Fibroblast of villous mesenchyme (primary cell): ENCODE data around the gene DEFB114. TPM values are rescaled to one million over a fixed set of nuclear protein-coding genes. Genes with fewer than 3 reads are reported as not detected.

ENCODE experiments used
- DNase-seq: peaks from one replicate; pipeline ENCODE4 v3.0.0-alpha.2; 2010; ENCODE audit warnings: low read depth
- H3K4me3 ChIP-seq: 2 replicates; pipeline ENCODE4 v1.5.1; 2011; ENCODE audit warnings: low read depth, mild to moderate bottlenecking, low read length
- total RNA-seq: library from RNA; depleted of rRNA; stranded (reverse); fragments of >200 nt; gene quantifications from 2 replicates; pipeline ENCODE4 v1.2.3, GENCODE V29; 2012
- TF ChIP-seq, protein P1 (sequence below): IDR thresholded peaks from 2 replicates; pipeline ENCODE4 v1.5.1; 2012; ENCODE audit warnings: low read depth, mild to moderate bottlenecking, low read length; ENCODE audit not compliant: insufficient read depth

The DEFB114 gene
- total RNA-seq, 1 donor = not detected

DNA sequence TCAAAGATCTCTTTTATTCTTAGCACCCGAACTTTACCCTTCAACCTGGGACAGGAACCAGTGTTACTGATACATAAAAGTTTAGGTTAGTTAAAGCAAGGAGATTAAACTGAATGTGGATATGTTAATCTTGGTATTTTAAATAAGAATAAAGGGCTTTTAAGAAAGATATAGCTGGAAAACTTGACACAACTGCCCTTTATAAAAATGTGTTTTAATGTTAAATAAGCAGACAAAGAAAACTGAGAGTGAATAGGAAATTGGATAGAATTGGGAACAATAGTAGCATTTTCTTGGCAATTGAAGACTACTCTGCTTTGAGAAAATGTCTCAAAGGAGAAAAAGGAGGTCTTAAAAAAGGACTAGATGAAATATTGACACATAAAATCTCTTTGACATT, 51.8 kb downstream of the DEFB114 start:
- H3K4me3 ChIP-seq = no peak overlapping the region
- TF ChIP-seq, protein P1, sequence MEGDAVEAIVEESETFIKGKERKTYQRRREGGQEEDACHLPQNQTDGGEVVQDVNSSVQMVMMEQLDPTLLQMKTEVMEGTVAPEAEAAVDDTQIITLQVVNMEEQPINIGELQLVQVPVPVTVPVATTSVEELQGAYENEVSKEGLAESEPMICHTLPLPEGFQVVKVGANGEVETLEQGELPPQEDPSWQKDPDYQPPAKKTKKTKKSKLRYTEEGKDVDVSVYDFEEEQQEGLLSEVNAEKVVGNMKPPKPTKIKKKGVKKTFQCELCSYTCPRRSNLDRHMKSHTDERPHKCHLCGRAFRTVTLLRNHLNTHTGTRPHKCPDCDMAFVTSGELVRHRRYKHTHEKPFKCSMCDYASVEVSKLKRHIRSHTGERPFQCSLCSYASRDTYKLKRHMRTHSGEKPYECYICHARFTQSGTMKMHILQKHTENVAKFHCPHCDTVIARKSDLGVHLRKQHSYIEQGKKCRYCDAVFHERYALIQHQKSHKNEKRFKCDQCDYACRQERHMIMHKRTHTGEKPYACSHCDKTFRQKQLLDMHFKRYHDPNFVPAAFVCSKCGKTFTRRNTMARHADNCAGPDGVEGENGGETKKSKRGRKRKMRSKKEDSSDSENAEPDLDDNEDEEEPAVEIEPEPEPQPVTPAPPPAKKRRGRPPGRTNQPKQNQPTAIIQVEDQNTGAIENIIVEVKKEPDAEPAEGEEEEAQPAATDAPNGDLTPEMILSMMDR = no peak
- no peak for DNase-seq

DNA sequence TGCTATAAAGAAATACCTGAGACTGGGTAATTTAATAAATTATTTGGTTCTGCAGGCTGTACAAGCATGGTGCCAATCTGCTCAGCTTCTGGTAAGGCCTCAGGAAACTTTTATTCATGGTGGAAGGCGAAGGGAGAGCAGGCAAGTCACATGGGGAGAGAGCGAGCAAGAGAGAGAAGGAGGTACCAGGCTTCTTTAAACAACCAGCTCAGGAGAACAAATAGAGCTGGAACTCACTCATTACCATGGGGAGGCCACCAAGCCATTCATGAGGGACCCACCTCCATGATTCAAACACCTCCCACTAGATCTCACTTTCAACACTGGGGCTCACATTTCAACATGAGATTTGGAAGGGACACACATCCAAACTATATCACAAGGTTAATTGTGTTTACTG, 52.7 kb downstream of the DEFB114 start:
- no peak overlapping the region for H3K4me3 ChIP-seq
- TF ChIP-seq, protein P1 = no peak
- no peak for DNase-seq

Other genes starting within 250 kb of the DEFB114 start
- gene CRISP3, start 219.8 kb downstream of the DEFB114 start, total RNA-seq = not detected in 2 replicates
- not detected in 2 replicates for gene PGK2, start 176.9 kb downstream of the DEFB114 start, total RNA-seq
- gene CRISP1, start 97.6 kb downstream of the DEFB114 start, total RNA-seq = not detected in 2 replicates
- not detected in 2 replicates for gene DEFB113, start 5.5 kb upstream of the DEFB114 start, total RNA-seq
- not detected in 2 replicates for gene DEFB110, start 57.8 kb upstream of the DEFB114 start, total RNA-seq
- not detected in 2 replicates for gene DEFB112, start 85.8 kb upstream of the DEFB114 start, total RNA-seq